NCI-H1105 treated with DMSO at 0.1 percent for 48 hours (cell line): ENCODE measurements around the gene CMSS1.

Source experiments
- DNase-seq: peaks from one replicate; lab custom pipeline; 2025; lab: John Stamatoyannopoulos, UW

The CMSS1 gene

DNA sequence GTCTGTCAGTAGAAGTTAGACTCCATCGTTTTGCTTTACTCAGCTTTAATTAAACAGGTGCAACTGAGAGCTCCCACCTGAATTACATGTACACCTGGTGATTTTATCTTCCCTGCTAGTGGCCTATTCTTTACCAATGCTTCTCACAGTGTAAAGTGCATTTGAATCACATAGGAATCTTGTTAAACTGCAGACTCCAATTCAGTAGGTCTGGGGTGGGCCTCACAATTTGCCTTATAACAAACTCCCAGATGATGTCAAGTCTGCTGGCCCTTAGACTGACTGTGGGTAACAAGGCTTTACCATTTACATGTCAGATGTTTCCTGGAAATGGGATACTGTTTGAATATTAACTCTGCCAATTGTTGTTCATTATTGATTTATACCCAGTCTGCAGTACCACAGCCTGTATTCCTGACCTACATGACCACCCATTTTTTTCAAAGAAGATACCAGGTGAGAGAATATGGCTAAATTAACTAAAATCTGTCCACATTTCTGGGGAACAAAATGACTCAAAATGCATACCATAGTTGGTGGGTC lies 37.2 kb downstream of the CMSS1 start:
- no peak for DNase-seq

GRCh38 chr3:99855900-99856299 lies 38.2 kb downstream of the CMSS1 start:
- DNase-seq: no peak

DNA sequence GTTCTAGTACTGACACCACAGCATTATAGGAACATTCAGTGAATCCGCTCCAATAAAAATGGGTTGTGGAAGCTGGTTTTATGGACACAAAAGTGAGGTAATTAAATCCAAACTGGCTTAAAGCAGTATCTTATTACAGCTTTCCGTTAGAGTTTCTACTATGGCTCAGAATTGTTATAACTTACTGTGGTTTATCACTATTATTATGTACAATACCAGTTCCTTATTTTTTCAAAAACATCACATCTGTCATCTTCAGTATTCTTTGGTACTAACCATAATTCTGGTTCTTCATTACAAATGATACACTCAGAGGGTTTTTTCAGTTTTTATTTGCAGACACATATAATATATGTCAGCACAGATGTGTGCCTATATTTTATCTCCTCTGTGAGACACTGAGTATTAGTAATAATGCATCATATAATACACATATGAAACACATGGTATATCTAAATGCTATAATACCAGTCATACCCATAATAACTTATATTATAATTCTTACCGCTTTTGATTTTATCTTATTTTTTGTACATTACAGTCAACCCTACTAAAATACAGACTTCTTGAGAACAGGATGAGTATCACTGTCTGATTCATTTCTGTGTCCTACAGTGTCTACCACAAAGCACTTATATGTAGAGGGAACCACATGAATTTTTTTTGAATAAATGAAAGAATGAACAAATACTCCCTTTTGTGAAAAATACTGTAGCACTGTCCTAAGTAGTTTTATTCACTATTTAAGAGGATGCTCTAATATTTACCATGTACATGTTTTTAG lies 39.0 kb downstream of the CMSS1 start:
- DNase-seq: no peak

DNA sequence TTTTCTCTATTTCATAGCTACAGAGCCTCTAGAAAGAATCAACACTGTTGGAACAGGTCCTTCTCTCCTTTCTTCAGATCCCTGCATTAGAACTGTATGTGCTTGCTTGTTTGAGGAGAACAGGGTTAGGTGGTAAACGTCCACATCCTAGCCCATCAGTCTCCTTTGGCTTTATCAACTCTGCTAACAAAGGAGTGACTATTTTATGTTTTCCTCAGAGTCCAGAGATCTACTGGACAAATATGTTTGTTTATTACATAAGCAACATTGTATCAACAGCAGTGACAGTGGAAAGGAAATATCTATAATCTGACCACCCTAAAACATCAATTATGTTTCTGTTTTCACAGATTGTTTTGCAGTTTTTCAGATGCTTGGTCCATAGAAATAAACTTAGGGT lies 39.6 kb downstream of the CMSS1 start:
- DNase-seq: no peak

DNA sequence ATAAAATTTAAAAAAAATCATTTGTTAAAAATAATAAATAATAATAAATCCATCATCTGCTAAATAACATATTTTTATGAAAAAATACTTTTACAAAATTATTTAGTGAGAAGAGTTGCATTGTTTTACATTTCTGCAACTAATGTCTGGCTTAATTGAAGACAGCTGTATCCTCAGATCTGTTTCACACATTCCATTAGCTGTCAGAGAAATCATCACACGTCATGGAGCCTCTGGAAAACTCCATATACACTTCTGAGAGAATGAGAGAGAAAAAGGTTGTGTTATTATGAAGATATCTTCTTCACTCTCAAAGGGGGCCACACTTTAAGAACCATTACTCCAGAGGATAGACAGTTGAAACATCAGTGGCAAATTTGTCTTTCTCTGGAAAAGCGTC lies 40.8 kb downstream of the CMSS1 start:
- no peak for DNase-seq

GRCh38 chr3:99859825-99860224 lies 42.2 kb downstream of the CMSS1 start:
- DNase-seq: no peak

- DNase-seq: no peak
Measured at GRCh38 chr3:99861216-99861615, 43.6 kb downstream of the CMSS1 start.

DNA sequence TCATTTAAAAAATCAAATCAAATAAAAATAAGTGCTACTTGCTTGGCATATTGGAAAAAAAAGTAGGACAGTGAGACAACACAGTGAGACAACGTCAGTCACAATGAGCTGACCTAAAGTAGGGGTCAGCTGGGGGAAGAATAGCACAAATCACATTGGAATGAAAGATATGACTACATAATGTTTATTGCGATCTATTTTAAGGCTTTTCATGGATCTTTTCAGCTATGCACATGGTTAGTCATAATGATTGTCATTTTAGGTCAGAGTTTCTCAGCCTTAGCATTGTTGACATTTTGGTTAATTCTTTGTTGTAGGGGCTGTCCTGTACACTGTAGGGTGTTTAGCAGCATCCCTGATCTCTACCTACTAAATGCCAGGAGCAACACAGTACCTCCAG lies 44.5 kb downstream of the CMSS1 start:
- DNase-seq: no peak

GRCh38 chr3:99863002-99863401 lies 45.3 kb downstream of the CMSS1 start:
- DNase-seq: no peak

- DNase-seq: no peak
Measured at GRCh38 chr3:99863588-99863987, 45.9 kb downstream of the CMSS1 start.

- DNase-seq: no peak
Measured at GRCh38 chr3:99864289-99864688, 46.6 kb downstream of the CMSS1 start.

- no peak for DNase-seq
Measured at GRCh38 chr3:99865321-99865720, 47.7 kb downstream of the CMSS1 start.

DNA sequence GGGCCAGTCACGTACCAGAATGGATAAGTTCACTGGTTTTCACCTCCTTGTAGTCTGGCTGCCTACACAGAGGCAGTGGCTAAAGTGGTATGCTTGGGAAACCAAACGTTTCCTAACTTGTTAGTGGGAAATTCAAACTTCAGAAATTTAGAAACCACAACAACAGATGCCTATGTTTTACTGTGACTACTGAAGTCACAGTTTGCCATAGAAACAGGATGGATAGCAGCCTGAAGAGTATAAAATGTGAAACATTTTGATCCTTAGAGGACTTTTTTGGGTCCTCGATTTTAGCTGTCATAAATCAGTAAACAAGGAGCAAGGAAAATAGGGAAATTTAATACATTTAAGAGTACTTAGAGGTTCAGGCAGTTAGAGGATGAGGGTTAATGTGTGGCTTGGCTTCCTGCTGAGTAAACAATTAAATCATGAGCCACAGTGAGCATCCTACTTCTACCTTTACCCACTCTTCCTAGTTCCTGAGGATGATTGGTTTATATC lies 48.6 kb downstream of the CMSS1 start:
- DNase-seq: peak; percentile 89

DNA sequence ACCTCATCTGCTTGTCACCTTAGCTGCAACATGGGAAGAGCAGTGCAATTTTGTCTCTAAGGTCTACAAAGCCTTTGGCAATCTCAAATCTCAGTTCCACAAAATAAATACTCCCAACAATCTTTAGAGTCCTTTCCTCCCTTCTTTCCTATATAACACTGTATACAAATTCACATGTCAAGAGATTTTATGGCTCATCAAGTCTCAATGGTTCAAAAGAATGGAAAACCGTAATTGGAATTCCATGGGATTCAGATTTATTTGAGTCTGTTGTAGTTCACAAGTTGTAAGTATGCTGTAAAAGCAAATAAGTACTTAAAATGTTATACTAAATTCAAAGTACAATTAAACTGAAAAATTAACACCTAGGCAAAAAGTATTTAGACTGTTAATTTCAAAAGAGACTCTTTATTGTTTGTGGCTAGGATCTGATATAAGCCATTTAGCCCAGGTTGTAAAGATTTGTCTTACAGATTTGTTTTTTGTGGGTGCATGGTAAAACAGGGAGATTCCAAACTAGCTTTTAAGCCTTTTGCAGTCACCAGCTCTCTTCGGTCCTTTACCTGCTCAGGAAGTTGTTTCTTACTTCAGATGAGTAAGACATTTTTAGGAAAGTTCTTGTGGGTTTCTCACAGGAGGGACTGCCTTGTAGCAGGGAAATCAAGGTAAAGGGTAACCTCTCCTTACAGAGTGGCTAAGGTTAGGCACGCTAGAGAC lies 50.1 kb downstream of the CMSS1 start:
- no peak for DNase-seq

DNA sequence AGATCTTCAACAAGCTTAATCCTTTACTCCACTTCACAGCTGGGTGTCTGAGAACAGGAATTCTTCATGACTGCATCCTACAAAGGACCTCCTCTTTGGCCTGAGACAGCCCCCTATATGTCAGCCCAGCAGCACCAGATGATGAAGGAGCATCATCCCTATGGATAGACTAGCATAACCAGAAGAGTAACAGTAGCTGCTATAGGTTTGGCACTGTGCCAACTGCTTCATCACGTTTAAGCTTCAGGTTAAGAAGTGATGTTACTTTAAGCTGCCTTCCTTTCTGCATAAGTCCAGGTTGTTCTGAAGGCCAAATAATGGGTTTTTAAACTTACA lies 50.6 kb downstream of the CMSS1 start:
- peak; percentile 28 for DNase-seq

GRCh38 chr3:99869621-99870020 lies 52.0 kb downstream of the CMSS1 start:
- no peak for DNase-seq

- DNase-seq: no peak
Measured at GRCh38 chr3:99870712-99871111, 53.0 kb downstream of the CMSS1 start.

DNA sequence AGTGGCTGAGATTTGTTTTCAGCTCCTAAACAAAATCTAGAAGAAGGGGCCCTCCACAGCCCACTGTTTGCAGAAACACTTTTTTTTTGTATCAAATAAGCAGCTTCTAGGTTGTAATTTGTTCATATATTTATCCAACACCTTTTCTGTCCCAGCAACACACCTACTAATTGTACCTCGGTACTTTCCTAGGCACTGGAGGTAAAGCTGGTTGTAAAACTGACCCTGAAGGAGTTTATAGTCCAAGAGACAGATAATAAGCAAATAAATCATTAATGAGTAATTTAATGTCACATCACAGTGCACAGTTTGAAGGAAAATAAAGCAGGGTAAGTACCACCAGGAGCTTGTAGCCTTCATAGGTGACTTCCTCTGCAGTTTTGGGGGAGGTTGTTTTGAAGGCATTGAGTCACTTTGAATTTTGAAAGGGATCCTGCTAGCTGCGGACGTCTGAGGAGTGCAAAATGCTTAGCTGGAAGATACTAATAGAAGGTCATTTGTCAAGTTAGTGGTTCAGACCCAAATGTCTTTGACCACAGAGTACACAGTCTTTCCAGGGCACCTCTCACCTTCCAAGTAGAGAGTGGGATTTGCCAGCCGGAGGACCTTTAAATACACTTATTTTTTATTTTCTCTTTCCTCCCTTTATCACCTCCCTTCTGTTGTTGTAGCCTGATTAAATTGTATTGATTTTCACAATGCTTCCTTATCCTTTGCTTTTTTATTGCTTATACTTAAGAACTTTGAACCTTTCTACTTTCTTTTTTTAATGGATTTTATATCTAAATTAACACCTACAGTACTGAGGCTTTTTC lies 53.8 kb downstream of the CMSS1 start:
- DNase-seq: no peak

- DNase-seq: no peak
Measured at GRCh38 chr3:99872923-99873254, 55.2 kb downstream of the CMSS1 start.

- DNase-seq: no peak
Measured at GRCh38 chr3:99873269-99874102, 55.8 kb downstream of the CMSS1 start.

DNA sequence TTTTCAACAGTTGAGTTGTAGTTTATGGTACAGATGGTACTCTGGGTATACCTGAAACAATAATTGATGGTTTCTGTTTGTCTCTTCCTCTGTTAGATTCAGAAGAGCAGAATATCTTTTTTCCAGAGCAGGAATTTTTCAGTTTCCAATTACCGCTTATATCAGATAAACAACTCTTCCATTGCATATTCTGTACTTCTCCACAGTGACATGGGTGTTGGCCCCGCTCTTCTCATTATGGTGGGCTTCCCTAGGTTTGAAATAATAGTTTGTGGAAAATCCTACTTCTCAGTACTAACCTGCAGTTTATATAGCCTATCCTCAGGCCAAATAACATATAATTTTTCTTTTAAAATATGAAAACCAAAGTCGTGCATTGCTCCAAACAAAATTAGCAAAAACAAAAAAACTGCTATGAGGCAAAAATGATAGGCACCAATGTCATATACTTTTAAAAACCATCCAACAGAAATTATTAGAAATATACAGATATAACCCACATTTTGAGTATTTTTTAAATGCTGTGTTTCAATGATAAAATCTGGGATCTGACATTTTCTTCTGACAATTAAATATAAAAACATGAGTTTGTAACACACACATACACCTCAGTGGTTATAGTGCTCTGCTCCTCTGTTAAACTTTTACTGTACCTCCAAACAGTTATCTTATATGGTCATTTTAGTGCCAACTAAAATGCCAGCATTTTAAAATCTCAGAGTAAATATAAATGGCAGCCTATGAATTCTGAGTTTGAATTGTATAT lies 56.8 kb downstream of the CMSS1 start:
- DNase-seq: no peak
